Measurements from ENCODE around the gene PATZ1.

- TF ChIP-seq POLR2A (IDR thresholded peaks at IDR 0.05): no peak
- TF ChIP-seq CTCF (IDR thresholded peaks at IDR 0.05): no peak
Measured at GRCh38 chr22:31334329-31334728, 11.8 kb downstream of the PATZ1 start.
